Measurements from ENCODE around the gene PIK3R3. TPM values are rescaled to one million over a fixed set of nuclear protein-coding genes. Genes with fewer than 3 reads are reported as not detected.

Gene PIK3R3
- total RNA-seq, 3 donors from 2014 or later (not counting 1 experiment from before 2014, with no cell fraction given) = 5.2 to 6.2 (median 5.4) TPM

GRCh38 chr1:46021046-46021996 lies 111.1 kb downstream of the PIK3R3 start:
- Histone ChIP-seq H3K36me3 (ENCODE audit: control insufficient read depth, insufficient read depth, low read length) (peaks cover 11% of the 10 kb centered on the region), H3K27ac (ENCODE audit: low read length) (no peak overlapping the region), H3K9me3 (ENCODE audit: control insufficient read depth, insufficient read depth, low read length) (no peaks in the 10 kb centered on the region), H3K4me3 (ENCODE audit: low read length) (no peak overlapping the region), H3K4me1 (ENCODE audit: control insufficient read depth, insufficient read depth, low read length) (no peaks in the 10 kb centered on the region), H3K27me3 (ENCODE audit: control insufficient read depth, insufficient read depth, low read length) (no peaks in the 10 kb centered on the region)
- H3K4me3 Mint-ChIP-seq = no peak overlapping the region
- DNase-seq = no peak
- H3K27me3 Mint-ChIP-seq (ENCODE audit: low read depth in 2 of 2) = no peaks in the 10 kb centered on the region
- ATAC-seq = no peak
- no peak for TF ChIP-seq CTCF (IDR thresholded peaks at IDR 0.05)
- no peak overlapping the region for H3K27ac Mint-ChIP-seq
- WGBS (ENCODE audit: insufficient coverage) = 100% methylated on average over 2 of the region's 2 CpGs
- no peaks in the 10 kb centered on the region for H3K4me1 Mint-ChIP-seq
- H3K9me3 Mint-ChIP-seq = no peaks in the 10 kb centered on the region
- H3K36me3 Mint-ChIP-seq = no peaks in the 10 kb centered on the region
- intact Hi-C loops (cut with micrococcal nuclease) = no loop called here

- Mint-ChIP-seq H3K9me3 (no peaks in the 10 kb centered on the region), H3K4me1 (no peaks in the 10 kb centered on the region), H3K36me3 (no peaks in the 10 kb centered on the region), H3K4me3 (no peak overlapping the region), H3K27ac (no peak overlapping the region), H3K27me3 (ENCODE audit: low read depth in 2 of 2) (no peaks in the 10 kb centered on the region)
- no peaks in the 10 kb centered on the region for H3K9me3 ChIP-seq (ENCODE audit: control insufficient read depth, insufficient read depth, low read length)
- TF ChIP-seq CTCF (IDR thresholded peaks at IDR 0.05) = no peak
- H3K36me3 ChIP-seq (ENCODE audit: control insufficient read depth, insufficient read depth, low read length) = peaks cover 11% of the 10 kb centered on the region
- no peak overlapping the region for H3K4me3 ChIP-seq (ENCODE audit: low read length)
- no peaks in the 10 kb centered on the region for H3K4me1 ChIP-seq (ENCODE audit: control insufficient read depth, insufficient read depth, low read length)
- DNase-seq (no peak), ATAC-seq (no peak)
- no peak overlapping the region for H3K27ac ChIP-seq (ENCODE audit: low read length)
- no peaks in the 10 kb centered on the region for H3K27me3 ChIP-seq (ENCODE audit: control insufficient read depth, insufficient read depth, low read length)
- intact Hi-C loops (cut with micrococcal nuclease) = no loop called here
- 95% methylated on average over 4 of the region's 4 CpGs for WGBS (ENCODE audit: insufficient coverage)
Observed at GRCh38 chr1:46020010-46020409, 112.4 kb downstream of the PIK3R3 start.

- H3K4me3 ChIP-seq (ENCODE audit: low read length) = no peak overlapping the region
- H3K9me3 ChIP-seq (ENCODE audit: control insufficient read depth, insufficient read depth, low read length) = no peaks in the 10 kb centered on the region
- Mint-ChIP-seq H3K4me1 (no peaks in the 10 kb centered on the region), H3K36me3 (no peaks in the 10 kb centered on the region), H3K27me3 (ENCODE audit: low read depth in 2 of 2) (no peaks in the 10 kb centered on the region), H3K27ac (no peak overlapping the region), H3K9me3 (no peaks in the 10 kb centered on the region), H3K4me3 (no peak overlapping the region)
- H3K27me3 ChIP-seq (ENCODE audit: control insufficient read depth, insufficient read depth, low read length) = no peaks in the 10 kb centered on the region
- H3K36me3 ChIP-seq (ENCODE audit: control insufficient read depth, insufficient read depth, low read length) = peaks cover 11% of the 10 kb centered on the region
- ATAC-seq (no peak), DNase-seq (no peak)
- H3K27ac ChIP-seq (ENCODE audit: low read length) = no peak overlapping the region
- 96% methylated on average over 7 of the region's 7 CpGs for WGBS (ENCODE audit: insufficient coverage)
- H3K4me1 ChIP-seq (ENCODE audit: control insufficient read depth, insufficient read depth, low read length) = no peaks in the 10 kb centered on the region
- TF ChIP-seq CTCF (IDR thresholded peaks at IDR 0.05) = no peak
- intact Hi-C loops (cut with micrococcal nuclease) = no loop called here
Observed at GRCh38 chr1:46019348-46019747, 113.1 kb downstream of the PIK3R3 start.
